ENCODE measurements around the gene CHMP1B.

DNA sequence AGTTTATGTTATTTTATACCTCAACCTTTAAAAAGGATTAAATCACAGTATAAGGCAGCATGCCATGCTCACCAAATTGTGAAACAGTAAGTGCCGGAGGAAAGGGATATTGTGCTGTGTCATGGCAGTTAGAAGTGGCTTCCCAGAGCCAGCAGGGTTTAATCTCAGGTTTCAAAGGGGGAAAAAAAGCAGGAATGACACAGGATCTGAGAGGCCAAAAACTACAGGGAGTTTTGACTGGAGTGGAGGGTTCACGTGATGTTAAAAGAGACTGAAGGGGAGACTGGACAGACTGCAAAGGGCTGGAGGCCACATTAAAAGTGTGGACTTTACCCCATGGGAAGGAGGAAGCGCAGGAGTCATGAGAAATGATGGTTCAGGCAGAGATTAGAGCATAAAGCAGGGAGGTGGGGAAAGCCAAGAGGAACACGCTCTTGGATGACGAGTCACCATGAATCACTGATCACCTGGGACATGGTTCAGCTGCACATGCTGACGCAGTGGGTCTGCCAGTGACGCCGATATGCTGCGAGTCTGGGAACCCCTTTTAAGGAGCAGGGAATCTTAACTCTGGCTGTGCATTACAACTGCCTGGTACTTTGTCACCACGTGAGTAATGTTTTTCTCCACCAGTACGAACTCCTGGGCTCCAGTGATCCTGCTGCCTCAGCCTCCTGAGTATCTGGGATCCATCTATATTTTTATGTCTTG lies 6.1 kb downstream of the CHMP1B start:
- TF ChIP-seq, protein P1, sequence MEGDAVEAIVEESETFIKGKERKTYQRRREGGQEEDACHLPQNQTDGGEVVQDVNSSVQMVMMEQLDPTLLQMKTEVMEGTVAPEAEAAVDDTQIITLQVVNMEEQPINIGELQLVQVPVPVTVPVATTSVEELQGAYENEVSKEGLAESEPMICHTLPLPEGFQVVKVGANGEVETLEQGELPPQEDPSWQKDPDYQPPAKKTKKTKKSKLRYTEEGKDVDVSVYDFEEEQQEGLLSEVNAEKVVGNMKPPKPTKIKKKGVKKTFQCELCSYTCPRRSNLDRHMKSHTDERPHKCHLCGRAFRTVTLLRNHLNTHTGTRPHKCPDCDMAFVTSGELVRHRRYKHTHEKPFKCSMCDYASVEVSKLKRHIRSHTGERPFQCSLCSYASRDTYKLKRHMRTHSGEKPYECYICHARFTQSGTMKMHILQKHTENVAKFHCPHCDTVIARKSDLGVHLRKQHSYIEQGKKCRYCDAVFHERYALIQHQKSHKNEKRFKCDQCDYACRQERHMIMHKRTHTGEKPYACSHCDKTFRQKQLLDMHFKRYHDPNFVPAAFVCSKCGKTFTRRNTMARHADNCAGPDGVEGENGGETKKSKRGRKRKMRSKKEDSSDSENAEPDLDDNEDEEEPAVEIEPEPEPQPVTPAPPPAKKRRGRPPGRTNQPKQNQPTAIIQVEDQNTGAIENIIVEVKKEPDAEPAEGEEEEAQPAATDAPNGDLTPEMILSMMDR (IDR thresholded peaks at IDR 0.05; ENCODE audit: low read length): no peak
- no peak for TF ChIP-seq EZH2phosphoT487 (IDR thresholded peaks at IDR 0.05; ENCODE audit: low read length)

All from MM.1S (cell line).